Measurements from ENCODE around the gene STING1. TPM values are rescaled to one million over a fixed set of nuclear protein-coding genes. Genes with fewer than 3 reads are reported as not detected.
"Not testable (repeated sequence)": the region's sequence is repeated elsewhere in the genome, so short reads cannot be mapped to it uniquely, and the experiment has no call there.

STING1 gene
- 22.8 TPM for total RNA-seq (2021; ENCODE audit: unreplicated experiment)
- 25.8 TPM for polyA plus RNA-seq (2012; ENCODE audit: insufficient read length)
- Bru-seq, nascent RNA, result percentile 59 among the genes with signal in this experiment
- BruChase-seq, experiment 1, labeled RNA remaining after a 2-hour chase, result percentile 57 among the genes with signal in this experiment
- BruChase-seq, experiment 2, labeled RNA remaining after a 6-hour chase, result percentile 68 among the genes with signal in this experiment
- long read RNA-seq, partial matches to known transcripts, result 7 of 20 reads
- long read RNA-seq, other reads (novel, unspliced or antisense), result 9 of 20 reads

DNA sequence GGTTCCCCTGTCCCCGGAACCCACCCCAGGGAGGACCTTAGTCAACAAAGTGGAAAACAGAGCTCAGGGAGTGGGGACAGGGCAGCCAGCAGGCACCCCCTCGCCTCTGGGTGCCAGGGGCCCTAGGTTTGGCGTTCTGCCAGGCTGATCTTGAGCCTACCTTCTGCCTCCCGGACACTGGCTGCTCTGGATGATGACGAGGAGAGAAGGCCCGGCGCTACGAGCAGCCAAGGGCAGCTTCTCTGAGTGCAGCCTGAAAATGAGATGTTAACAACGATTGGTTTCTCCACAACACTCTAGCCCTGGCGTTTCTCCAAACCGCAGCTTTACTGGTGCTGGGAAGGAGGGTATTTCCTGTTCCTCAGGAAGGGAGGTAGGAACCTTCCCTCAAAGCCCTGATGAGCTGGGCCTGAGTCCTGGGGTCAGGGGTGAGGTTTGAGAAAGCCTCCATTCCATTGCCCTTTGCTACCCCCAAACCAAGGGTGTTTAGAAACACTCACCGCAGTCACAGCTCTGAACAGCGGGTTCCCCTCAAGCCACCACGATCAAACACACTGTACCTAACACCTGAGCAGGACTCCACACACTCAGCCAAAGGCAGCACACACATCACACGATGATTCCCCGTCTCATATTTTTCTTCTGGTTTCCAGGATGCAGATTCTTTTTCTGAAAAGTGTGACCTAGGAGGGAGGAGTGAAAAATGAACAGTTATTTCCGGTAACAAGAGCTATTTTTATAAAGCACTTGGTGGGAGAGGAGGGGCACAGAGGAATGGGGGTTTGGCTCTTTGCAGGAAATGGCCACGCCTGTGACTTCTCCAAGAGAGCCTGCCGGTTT lies at the start of gene STING1:
Gene STING1 (minus strand): TSS at position 709 of the 840 bp plus-strand sequence. CDS start 1,054 bp downstream, outside the sequence.
- Histone ChIP-seq H3K27ac (ENCODE audit: low read length) (peak within 1 kb of the TSS; percentile 90), H3K27me3 (ENCODE audit: control insufficient read depth, insufficient read depth, low read length) (no peaks in the 10 kb centered on the region), H3K9me3 (ENCODE audit: control insufficient read depth, insufficient read depth, low read depth, low read length) (no peaks in the 10 kb centered on the region), H3K4me1 (ENCODE audit: control insufficient read depth, insufficient read depth, low read length) (peaks cover 16% of the 10 kb centered on the region), H3K4me3 (ENCODE audit: low read depth in 2 of 2, low read length in 2 of 2) (peak within 1 kb of the TSS; percentile 23 to 52), H3K36me3 (ENCODE audit: control insufficient read depth, insufficient read depth, low read length) (no peaks in the 10 kb centered on the region)
- TSS peak; percentile 81 for BruUV-seq (replicated peaks)
- ATAC-seq, result peak; percentile 82
- ChIA-PET CTCF (interaction anchor here (0.6 to 1.4 kb wide), 4 partner anchors 31 to 60 kb away, joined by 3 to 4 read pairs (median 3); no protein-coding TSS in a partner anchor), POLR2A (interaction anchor here (0.5 to 0.6 kb wide), 4 partner anchors 34 to 229 kb away, joined by 4 to 16 read pairs (median 7); no protein-coding TSS in a partner anchor)
- DNase-seq (ENCODE audit: low read depth, low spot score), result peak; percentile 38
- peak; percentile 45; the same call in 1 of the 2 replicates for TF ChIP-seq POLR2AphosphoS5 (IDR thresholded peaks at IDR 0.05; ENCODE audit: low read depth, low read length)
- TF ChIP-seq TCF7L2 (IDR thresholded peaks at IDR 0.05; ENCODE audit: low read depth, low read length), result no peak
- intact Hi-C loops (cut with micrococcal nuclease; ENCODE audit: unreplicated experiment) (no loop called here), in situ Hi-C loops (cut with HindIII; ENCODE audit: low pct_unique_long_range_greater_than_20kb, low sequenced_read_pairs) (no loop called here)

- H3K27ac ChIP-seq (ENCODE audit: low read length), result no peak overlapping the region
- POLR2A ChIA-PET, result no interaction called here
- no peaks in the 10 kb centered on the region for H3K27me3 ChIP-seq (ENCODE audit: control insufficient read depth, insufficient read depth, low read length)
- CTCF ChIA-PET, result no interaction called here
- ATAC-seq (no peak), DNase-seq (ENCODE audit: low read depth, low spot score) (no peak)
- H3K4me1 ChIP-seq (ENCODE audit: control insufficient read depth, insufficient read depth, low read length), result no peaks in the 10 kb centered on the region
- in situ Hi-C loops (cut with HindIII; ENCODE audit: low pct_unique_long_range_greater_than_20kb, low sequenced_read_pairs) (no loop called here), intact Hi-C loops (cut with micrococcal nuclease; ENCODE audit: unreplicated experiment) (no loop called here)
- H3K36me3 ChIP-seq (ENCODE audit: control insufficient read depth, insufficient read depth, low read length), result no peaks in the 10 kb centered on the region
- no peak overlapping the region for H3K4me3 ChIP-seq (ENCODE audit: low read depth in 2 of 2, low read length in 2 of 2)
- H3K9me3 ChIP-seq (ENCODE audit: control insufficient read depth, insufficient read depth, low read depth, low read length), result no peaks in the 10 kb centered on the region
- BruUV-seq (replicated peaks), result no TSS peak
- TF ChIP-seq, protein P1, sequence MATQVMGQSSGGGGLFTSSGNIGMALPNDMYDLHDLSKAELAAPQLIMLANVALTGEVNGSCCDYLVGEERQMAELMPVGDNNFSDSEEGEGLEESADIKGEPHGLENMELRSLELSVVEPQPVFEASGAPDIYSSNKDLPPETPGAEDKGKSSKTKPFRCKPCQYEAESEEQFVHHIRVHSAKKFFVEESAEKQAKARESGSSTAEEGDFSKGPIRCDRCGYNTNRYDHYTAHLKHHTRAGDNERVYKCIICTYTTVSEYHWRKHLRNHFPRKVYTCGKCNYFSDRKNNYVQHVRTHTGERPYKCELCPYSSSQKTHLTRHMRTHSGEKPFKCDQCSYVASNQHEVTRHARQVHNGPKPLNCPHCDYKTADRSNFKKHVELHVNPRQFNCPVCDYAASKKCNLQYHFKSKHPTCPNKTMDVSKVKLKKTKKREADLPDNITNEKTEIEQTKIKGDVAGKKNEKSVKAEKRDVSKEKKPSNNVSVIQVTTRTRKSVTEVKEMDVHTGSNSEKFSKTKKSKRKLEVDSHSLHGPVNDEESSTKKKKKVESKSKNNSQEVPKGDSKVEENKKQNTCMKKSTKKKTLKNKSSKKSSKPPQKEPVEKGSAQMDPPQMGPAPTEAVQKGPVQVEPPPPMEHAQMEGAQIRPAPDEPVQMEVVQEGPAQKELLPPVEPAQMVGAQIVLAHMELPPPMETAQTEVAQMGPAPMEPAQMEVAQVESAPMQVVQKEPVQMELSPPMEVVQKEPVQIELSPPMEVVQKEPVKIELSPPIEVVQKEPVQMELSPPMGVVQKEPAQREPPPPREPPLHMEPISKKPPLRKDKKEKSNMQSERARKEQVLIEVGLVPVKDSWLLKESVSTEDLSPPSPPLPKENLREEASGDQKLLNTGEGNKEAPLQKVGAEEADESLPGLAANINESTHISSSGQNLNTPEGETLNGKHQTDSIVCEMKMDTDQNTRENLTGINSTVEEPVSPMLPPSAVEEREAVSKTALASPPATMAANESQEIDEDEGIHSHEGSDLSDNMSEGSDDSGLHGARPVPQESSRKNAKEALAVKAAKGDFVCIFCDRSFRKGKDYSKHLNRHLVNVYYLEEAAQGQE (IDR thresholded peaks at IDR 0.05; ENCODE audit: insufficient read depth in 1 of 2, low read depth in 2 of 2, low read length in 1 of 2), result no peak
- TF ChIP-seq SIN3A (IDR thresholded peaks at IDR 0.05; ENCODE audit: borderline replicate concordance, insufficient read depth, low read depth, low read length), result no peak
- TF ChIP-seq, protein P2, sequence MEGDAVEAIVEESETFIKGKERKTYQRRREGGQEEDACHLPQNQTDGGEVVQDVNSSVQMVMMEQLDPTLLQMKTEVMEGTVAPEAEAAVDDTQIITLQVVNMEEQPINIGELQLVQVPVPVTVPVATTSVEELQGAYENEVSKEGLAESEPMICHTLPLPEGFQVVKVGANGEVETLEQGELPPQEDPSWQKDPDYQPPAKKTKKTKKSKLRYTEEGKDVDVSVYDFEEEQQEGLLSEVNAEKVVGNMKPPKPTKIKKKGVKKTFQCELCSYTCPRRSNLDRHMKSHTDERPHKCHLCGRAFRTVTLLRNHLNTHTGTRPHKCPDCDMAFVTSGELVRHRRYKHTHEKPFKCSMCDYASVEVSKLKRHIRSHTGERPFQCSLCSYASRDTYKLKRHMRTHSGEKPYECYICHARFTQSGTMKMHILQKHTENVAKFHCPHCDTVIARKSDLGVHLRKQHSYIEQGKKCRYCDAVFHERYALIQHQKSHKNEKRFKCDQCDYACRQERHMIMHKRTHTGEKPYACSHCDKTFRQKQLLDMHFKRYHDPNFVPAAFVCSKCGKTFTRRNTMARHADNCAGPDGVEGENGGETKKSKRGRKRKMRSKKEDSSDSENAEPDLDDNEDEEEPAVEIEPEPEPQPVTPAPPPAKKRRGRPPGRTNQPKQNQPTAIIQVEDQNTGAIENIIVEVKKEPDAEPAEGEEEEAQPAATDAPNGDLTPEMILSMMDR (IDR thresholded peaks at IDR 0.05), result no peak
- TF ChIP-seq TCF7L2 (IDR thresholded peaks at IDR 0.05; ENCODE audit: low read depth, low read length), result no peak
- no peak for TF ChIP-seq POLR2AphosphoS5 (IDR thresholded peaks at IDR 0.05; ENCODE audit: low read depth, low read length)
Measured at GRCh38 chr5:139531772-139532169, 49.2 kb upstream of the STING1 start.

GRCh38 chr5:139530079-139530478 lies 47.5 kb upstream of the STING1 start:
- ATAC-seq; H3K36me3 ChIP-seq (ENCODE audit: control insufficient read depth, insufficient read depth, low read length); in situ Hi-C loops (cut with HindIII; ENCODE audit: low pct_unique_long_range_greater_than_20kb, low sequenced_read_pairs): not testable (repeated sequence)

DNA sequence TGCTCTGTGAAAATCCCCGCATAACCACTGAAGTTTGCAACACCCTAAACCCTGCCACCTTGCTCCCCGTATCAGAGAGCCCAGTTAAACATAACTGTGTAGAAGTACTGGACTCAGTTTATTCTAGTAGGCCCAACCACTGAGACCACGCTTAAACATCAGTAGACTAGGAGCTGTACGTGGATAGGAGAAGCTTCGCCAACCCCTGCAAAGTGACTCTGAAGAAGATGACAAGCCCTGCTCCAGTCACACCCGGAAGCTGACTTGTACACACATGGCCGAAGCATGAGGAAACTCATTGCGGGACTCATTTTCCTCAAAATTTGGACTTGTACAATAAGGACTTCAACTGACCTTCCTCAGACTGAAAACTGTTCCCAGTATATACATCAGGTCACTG lies 46.1 kb upstream of the STING1 start:
- CTCF ChIA-PET; H3K4me1 ChIP-seq (ENCODE audit: control insufficient read depth, insufficient read depth, low read length); H3K27me3 ChIP-seq (ENCODE audit: control insufficient read depth, insufficient read depth, low read length); H3K36me3 ChIP-seq (ENCODE audit: control insufficient read depth, insufficient read depth, low read length); H3K9me3 ChIP-seq (ENCODE audit: control insufficient read depth, insufficient read depth, low read depth, low read length); in situ Hi-C loops (cut with HindIII; ENCODE audit: low pct_unique_long_range_greater_than_20kb, low sequenced_read_pairs); BruUV-seq (replicated peaks); POLR2A ChIA-PET; intact Hi-C loops (cut with micrococcal nuclease; ENCODE audit: unreplicated experiment); H3K27ac ChIP-seq (ENCODE audit: low read length); H3K4me3 ChIP-seq (ENCODE audit: low read depth in 2 of 2, low read length in 2 of 2); ATAC-seq; DNase-seq (ENCODE audit: low read depth, low spot score): not testable (repeated sequence)

More at GRCh38 chr5:139530079-139530478, 47.5 kb upstream of the STING1 start:
- BruUV-seq (replicated peaks); DNase-seq (ENCODE audit: low read depth, low spot score); H3K9me3 ChIP-seq (ENCODE audit: control insufficient read depth, insufficient read depth, low read depth, low read length); H3K4me3 ChIP-seq (ENCODE audit: low read depth in 2 of 2, low read length in 2 of 2); H3K27me3 ChIP-seq (ENCODE audit: control insufficient read depth, insufficient read depth, low read length); POLR2A ChIA-PET; H3K4me1 ChIP-seq (ENCODE audit: control insufficient read depth, insufficient read depth, low read length); H3K27ac ChIP-seq (ENCODE audit: low read length); CTCF ChIA-PET; intact Hi-C loops (cut with micrococcal nuclease; ENCODE audit: unreplicated experiment): not testable (repeated sequence)
